WTC11 (cell line): ENCODE results near the gene CAP1. TPM values are rescaled to one million over a fixed set of nuclear protein-coding genes. Genes with fewer than 3 reads are reported as not detected.

Experiments
- ARID4B ChIP-seq: sonication (generic); formaldehyde crosslinking; IDR thresholded peaks from 2 replicates; pipeline ENCODE4 v1.8.0; 2023; ENCODE audit warnings: missing genetic modification reagents, mild to moderate bottlenecking, borderline replicate concordance
- CREM ChIP-seq: sonication (generic); formaldehyde crosslinking; IDR thresholded peaks from 2 replicates; pipeline ENCODE4 v1.8.1; 2022; ENCODE audit warnings: mild to moderate bottlenecking, missing genetic modification reagents, moderate library complexity
- NFATC4 ChIP-seq: fragments of 250-450 bp; sonication (Bioruptor Pico); IDR thresholded peaks from 2 replicates; pipeline ENCODE4 v1.9.0; 2021; ENCODE audit warnings: mild to moderate bottlenecking
- TEAD1 ChIP-seq: sonication (generic); formaldehyde crosslinking; IDR thresholded peaks from 2 replicates; pipeline ENCODE4 v1.8.0; 2022; ENCODE audit warnings: mild to moderate bottlenecking, missing genetic modification reagents
- ZNF232 ChIP-seq: sonication (generic); formaldehyde crosslinking; IDR thresholded peaks from 2 replicates; pipeline ENCODE4 v1.8.0; 2022; ENCODE audit warnings: mild to moderate bottlenecking, missing genetic modification reagents
- total RNA-seq: library from RNA; stranded (reverse); gene quantifications from 3 replicates; pipeline ENCODE4 v1.2.3, GENCODE V29; 2021
- TF ChIP-seq, protein P1 (sequence below): sonication (generic); formaldehyde crosslinking; IDR thresholded peaks from 2 replicates; pipeline ENCODE4 v1.8.1; 2023; ENCODE audit warnings: mild to moderate bottlenecking, missing genetic modification reagents, borderline replicate concordance
- TF ChIP-seq, protein P2 (sequence below): sonication (generic); formaldehyde crosslinking; IDR thresholded peaks from 2 replicates; pipeline ENCODE4 v1.8.0; 2022; ENCODE audit warnings: missing genetic modification reagents
- TF ChIP-seq, protein P3 (sequence below): fragments of 250-450 bp; sonication (Bioruptor Pico); IDR thresholded peaks from 2 replicates; pipeline ENCODE4 v1.8.0; 2021; ENCODE audit warnings: mild to moderate bottlenecking
- TF ChIP-seq, protein P4 (sequence below): fragments of 250-450 bp; sonication (Bioruptor Pico); IDR thresholded peaks from 2 replicates; pipeline ENCODE4 v1.9.0; 2021; ENCODE audit warnings: mild to moderate bottlenecking
- TF ChIP-seq, protein P5 (sequence below): fragments of 250-450 bp; sonication (Bioruptor Pico); IDR thresholded peaks from 2 replicates; pipeline ENCODE4 v1.9.0; 2021; ENCODE audit warnings: moderate library complexity, mild to moderate bottlenecking, inconsistent platforms, borderline replicate concordance

The CAP1 gene
- total RNA-seq, 1 experiment from 2014 or later = 304 TPM

DNA sequence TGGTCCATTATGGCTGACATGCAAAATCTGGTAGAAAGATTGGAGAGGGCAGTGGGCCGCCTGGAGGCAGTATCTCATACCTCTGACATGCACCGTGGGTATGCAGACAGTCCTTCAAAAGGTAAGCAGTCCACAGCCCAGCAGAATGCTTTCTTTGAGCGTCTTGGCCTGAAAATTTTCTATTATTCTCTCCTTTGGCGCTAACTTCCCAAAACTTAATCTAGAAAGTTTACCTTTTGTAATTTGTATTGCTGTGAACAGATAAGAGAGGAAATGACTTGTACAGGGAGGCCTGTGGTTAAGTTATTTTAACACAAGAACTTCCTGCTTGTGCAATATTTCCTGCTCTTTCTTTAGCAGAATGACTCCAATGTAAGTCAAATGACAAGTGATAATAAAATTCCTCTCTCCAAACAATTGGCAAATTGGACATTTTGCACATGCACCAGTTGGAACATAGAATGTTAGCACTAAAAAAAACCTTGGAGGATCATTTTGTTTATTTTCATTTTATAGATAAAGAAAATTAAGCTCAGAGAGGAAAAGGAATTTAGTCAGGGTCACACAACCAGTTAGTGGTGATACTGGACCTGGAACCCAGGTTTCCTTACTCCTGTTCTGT, 18.9 kb downstream of the CAP1 start (continued):
- TF ChIP-seq ARID4B (CRISPR knock-in tag) (no peak), NFATC4 (CRISPR knock-in tag) (no peak), ZNF232 (CRISPR knock-in tag) (no peak), TEAD1 (CRISPR knock-in tag) (no peak), CREM (no peak)
- TF ChIP-seq, protein P1, sequence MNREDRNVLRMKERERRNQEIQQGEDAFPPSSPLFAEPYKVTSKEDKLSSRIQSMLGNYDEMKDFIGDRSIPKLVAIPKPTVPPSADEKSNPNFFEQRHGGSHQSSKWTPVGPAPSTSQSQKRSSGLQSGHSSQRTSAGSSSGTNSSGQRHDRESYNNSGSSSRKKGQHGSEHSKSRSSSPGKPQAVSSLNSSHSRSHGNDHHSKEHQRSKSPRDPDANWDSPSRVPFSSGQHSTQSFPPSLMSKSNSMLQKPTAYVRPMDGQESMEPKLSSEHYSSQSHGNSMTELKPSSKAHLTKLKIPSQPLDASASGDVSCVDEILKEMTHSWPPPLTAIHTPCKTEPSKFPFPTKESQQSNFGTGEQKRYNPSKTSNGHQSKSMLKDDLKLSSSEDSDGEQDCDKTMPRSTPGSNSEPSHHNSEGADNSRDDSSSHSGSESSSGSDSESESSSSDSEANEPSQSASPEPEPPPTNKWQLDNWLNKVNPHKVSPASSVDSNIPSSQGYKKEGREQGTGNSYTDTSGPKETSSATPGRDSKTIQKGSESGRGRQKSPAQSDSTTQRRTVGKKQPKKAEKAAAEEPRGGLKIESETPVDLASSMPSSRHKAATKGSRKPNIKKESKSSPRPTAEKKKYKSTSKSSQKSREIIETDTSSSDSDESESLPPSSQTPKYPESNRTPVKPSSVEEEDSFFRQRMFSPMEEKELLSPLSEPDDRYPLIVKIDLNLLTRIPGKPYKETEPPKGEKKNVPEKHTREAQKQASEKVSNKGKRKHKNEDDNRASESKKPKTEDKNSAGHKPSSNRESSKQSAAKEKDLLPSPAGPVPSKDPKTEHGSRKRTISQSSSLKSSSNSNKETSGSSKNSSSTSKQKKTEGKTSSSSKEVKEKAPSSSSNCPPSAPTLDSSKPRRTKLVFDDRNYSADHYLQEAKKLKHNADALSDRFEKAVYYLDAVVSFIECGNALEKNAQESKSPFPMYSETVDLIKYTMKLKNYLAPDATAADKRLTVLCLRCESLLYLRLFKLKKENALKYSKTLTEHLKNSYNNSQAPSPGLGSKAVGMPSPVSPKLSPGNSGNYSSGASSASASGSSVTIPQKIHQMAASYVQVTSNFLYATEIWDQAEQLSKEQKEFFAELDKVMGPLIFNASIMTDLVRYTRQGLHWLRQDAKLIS = no peak
- TF ChIP-seq, protein P2, sequence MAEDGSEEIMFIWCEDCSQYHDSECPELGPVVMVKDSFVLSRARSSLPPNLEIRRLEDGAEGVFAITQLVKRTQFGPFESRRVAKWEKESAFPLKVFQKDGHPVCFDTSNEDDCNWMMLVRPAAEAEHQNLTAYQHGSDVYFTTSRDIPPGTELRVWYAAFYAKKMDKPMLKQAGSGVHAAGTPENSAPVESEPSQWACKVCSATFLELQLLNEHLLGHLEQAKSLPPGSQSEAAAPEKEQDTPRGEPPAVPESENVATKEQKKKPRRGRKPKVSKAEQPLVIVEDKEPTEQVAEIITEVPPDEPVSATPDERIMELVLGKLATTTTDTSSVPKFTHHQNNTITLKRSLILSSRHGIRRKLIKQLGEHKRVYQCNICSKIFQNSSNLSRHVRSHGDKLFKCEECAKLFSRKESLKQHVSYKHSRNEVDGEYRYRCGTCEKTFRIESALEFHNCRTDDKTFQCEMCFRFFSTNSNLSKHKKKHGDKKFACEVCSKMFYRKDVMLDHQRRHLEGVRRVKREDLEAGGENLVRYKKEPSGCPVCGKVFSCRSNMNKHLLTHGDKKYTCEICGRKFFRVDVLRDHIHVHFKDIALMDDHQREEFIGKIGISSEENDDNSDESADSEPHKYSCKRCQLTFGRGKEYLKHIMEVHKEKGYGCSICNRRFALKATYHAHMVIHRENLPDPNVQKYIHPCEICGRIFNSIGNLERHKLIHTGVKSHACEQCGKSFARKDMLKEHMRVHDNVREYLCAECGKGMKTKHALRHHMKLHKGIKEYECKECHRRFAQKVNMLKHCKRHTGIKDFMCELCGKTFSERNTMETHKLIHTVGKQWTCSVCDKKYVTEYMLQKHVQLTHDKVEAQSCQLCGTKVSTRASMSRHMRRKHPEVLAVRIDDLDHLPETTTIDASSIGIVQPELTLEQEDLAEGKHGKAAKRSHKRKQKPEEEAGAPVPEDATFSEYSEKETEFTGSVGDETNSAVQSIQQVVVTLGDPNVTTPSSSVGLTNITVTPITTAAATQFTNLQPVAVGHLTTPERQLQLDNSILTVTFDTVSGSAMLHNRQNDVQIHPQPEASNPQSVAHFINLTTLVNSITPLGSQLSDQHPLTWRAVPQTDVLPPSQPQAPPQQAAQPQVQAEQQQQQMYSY (CRISPR knock-in tag) = no peak
- TF ChIP-seq, protein P3, sequence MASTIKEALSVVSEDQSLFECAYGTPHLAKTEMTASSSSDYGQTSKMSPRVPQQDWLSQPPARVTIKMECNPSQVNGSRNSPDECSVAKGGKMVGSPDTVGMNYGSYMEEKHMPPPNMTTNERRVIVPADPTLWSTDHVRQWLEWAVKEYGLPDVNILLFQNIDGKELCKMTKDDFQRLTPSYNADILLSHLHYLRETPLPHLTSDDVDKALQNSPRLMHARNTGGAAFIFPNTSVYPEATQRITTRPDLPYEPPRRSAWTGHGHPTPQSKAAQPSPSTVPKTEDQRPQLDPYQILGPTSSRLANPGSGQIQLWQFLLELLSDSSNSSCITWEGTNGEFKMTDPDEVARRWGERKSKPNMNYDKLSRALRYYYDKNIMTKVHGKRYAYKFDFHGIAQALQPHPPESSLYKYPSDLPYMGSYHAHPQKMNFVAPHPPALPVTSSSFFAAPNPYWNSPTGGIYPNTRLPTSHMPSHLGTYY (CRISPR knock-in tag) = no peak
- TF ChIP-seq, protein P4, sequence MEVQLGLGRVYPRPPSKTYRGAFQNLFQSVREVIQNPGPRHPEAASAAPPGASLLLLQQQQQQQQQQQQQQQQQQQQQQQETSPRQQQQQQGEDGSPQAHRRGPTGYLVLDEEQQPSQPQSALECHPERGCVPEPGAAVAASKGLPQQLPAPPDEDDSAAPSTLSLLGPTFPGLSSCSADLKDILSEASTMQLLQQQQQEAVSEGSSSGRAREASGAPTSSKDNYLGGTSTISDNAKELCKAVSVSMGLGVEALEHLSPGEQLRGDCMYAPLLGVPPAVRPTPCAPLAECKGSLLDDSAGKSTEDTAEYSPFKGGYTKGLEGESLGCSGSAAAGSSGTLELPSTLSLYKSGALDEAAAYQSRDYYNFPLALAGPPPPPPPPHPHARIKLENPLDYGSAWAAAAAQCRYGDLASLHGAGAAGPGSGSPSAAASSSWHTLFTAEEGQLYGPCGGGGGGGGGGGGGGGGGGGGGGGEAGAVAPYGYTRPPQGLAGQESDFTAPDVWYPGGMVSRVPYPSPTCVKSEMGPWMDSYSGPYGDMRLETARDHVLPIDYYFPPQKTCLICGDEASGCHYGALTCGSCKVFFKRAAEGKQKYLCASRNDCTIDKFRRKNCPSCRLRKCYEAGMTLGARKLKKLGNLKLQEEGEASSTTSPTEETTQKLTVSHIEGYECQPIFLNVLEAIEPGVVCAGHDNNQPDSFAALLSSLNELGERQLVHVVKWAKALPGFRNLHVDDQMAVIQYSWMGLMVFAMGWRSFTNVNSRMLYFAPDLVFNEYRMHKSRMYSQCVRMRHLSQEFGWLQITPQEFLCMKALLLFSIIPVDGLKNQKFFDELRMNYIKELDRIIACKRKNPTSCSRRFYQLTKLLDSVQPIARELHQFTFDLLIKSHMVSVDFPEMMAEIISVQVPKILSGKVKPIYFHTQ (CRISPR knock-in tag) = no peak
- TF ChIP-seq, protein P5, sequence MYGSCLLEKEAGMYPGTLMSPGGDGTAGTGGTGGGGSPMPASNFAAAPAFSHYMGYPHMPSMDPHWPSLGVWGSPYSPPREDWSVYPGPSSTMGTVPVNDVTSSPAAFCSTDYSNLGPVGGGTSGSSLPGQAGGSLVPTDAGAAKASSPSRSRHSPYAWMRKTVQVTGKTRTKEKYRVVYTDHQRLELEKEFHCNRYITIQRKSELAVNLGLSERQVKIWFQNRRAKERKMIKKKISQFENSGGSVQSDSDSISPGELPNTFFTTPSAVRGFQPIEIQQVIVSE (CRISPR knock-in tag) = no peak
